Measurements from ENCODE around the gene MYO18B.

MYO18B gene

GRCh38 chr22:25823276-25823675 lies 81.3 kb downstream of the MYO18B start:
- no peak for DNase-seq (ENCODE audit: low spot score)

- no peak for DNase-seq (ENCODE audit: low spot score)
Measured at GRCh38 chr22:25824828-25825423, 82.9 kb downstream of the MYO18B start.

GRCh38 chr22:25827415-25827814 lies 85.4 kb downstream of the MYO18B start:
- DNase-seq (ENCODE audit: low spot score), result no peak

- DNase-seq (ENCODE audit: low spot score), result no peak
Measured at GRCh38 chr22:25828422-25828821, 86.4 kb downstream of the MYO18B start.

- DNase-seq (ENCODE audit: low spot score), result no peak
Measured at GRCh38 chr22:25829237-25829636, 87.2 kb downstream of the MYO18B start.

- no peak for DNase-seq (ENCODE audit: low spot score)
Measured at GRCh38 chr22:25829808-25830777, 88.1 kb downstream of the MYO18B start.

GRCh38 chr22:25833091-25833490 lies 91.1 kb downstream of the MYO18B start:
- DNase-seq (ENCODE audit: low spot score), result no peak

- no peak for DNase-seq (ENCODE audit: low spot score)
Measured at GRCh38 chr22:25833676-25834075, 91.7 kb downstream of the MYO18B start.

GRCh38 chr22:25834490-25834889 lies 92.5 kb downstream of the MYO18B start:
- DNase-seq (ENCODE audit: low spot score), result no peak

- DNase-seq (ENCODE audit: low spot score), result no peak
Measured at GRCh38 chr22:25835348-25835747, 93.4 kb downstream of the MYO18B start.

GRCh38 chr22:25837288-25837900 lies 95.4 kb downstream of the MYO18B start:
- no peak for DNase-seq (ENCODE audit: low spot score)

GRCh38 chr22:25838960-25839741 lies 97.2 kb downstream of the MYO18B start:
- no peak for DNase-seq (ENCODE audit: low spot score)

- no peak for DNase-seq (ENCODE audit: low spot score)
Measured at GRCh38 chr22:25839755-25840154, 97.8 kb downstream of the MYO18B start.

GRCh38 chr22:25840167-25840566 lies 98.2 kb downstream of the MYO18B start:
- DNase-seq (ENCODE audit: low spot score), result no peak

- no peak for DNase-seq (ENCODE audit: low spot score)
Measured at GRCh38 chr22:25840891-25841290, 98.9 kb downstream of the MYO18B start.

- no peak for DNase-seq (ENCODE audit: low spot score)
Measured at GRCh38 chr22:25841775-25842174, 99.8 kb downstream of the MYO18B start.

- no peak for DNase-seq (ENCODE audit: low spot score)
Measured at GRCh38 chr22:25843660-25844405, 101.8 kb downstream of the MYO18B start.

GRCh38 chr22:25844601-25845000 lies 102.6 kb downstream of the MYO18B start:
- no peak for DNase-seq (ENCODE audit: low spot score)

GRCh38 chr22:25845985-25846745 lies 104.2 kb downstream of the MYO18B start:
- DNase-seq (ENCODE audit: low spot score), result no peak

- no peak for DNase-seq (ENCODE audit: low spot score)
Measured at GRCh38 chr22:25847451-25847850, 105.5 kb downstream of the MYO18B start.

GRCh38 chr22:25848954-25849353 lies 107.0 kb downstream of the MYO18B start:
- DNase-seq (ENCODE audit: low spot score), result no peak

Data from LoVo (cell line).